Smooth muscle cell of the coronary artery (primary cell): ENCODE data around the gene PTGS2. TPM values are rescaled to one million over a fixed set of nuclear protein-coding genes. Genes with fewer than 3 reads are reported as not detected.

ENCODE experiments used
- total RNA-seq: library from RNA; depleted of rRNA; stranded (reverse); fragments of >200 nt; gene quantifications from 2 replicates; pipeline ENCODE4 v1.2.3, GENCODE V29; 2014; ENCODE audit warnings: low replicate concordance

The PTGS2 gene
- total RNA-seq: 3.5 and 20.8 TPM in 2 replicates

DNA sequence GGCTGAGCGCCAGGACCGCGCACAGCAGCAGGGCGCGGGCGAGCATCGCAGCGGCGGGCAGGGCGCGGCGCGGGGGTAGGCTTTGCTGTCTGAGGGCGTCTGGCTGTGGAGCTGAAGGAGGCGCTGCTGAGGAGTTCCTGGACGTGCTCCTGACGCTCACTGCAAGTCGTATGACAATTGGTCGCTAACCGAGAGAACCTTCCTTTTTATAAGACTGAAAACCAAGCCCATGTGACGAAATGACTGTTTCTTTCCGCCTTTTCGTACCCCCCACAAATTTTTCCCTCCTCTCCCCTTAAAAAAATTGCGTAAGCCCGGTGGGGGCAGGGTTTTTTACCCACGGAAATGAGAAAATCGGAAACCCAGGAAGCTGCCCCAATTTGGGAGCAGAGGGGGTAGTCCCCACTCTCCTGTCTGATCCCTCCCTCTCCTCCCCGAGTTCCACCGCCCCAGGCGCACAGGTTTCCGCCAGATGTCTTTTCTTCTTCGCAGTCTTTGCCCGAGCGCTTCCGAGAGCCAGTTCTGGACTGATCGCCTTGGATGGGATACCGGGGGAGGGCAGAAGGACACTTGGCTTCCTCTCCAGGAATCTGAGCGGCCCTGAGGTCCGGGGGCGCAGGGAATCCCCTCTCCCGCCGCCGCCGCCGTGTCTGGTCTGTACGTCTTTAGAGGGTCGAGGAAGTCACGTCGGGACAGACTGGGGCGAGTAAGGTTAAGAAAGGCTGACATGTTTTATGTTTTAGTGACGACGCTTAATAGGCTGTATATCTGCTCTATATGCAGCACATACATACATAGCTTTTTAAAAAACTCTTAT, at the start of gene PTGS2:
Gene PTGS2, minus strand, starts transcription at position 179 of the 817 bp plus-strand sequence. Its CDS starts 133 bp downstream, at position 46.

Other genes starting within 250 kb of the PTGS2 start
- gene PDC, start 219.3 kb downstream of the PTGS2 start, total RNA-seq: 0.53 TPM in 1 of 2 replicates, not detected in the other
- gene PLA2G4A, start 148.5 kb upstream of the PTGS2 start, total RNA-seq: 17.4 and 30.7 TPM in 2 replicates